ENCODE data around the gene GGCT. TPM values are rescaled to one million over a fixed set of nuclear protein-coding genes. Genes with fewer than 3 reads are reported as not detected.
A peak's percentile ranks its signal among the peaks of the same experiment; 100 is the strongest.

Gene GGCT, protein sequence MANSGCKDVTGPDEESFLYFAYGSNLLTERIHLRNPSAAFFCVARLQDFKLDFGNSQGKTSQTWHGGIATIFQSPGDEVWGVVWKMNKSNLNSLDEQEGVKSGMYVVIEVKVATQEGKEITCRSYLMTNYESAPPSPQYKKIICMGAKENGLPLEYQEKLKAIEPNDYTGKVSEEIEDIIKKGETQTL
- 127 TPM for polyA plus RNA-seq (2013, experiment 1 of 4)
- polyA plus RNA-seq (2013, experiment 2 of 4): 121 TPM
- polyA plus RNA-seq (2013, experiment 3 of 4): 85.4 TPM
- polyA plus RNA-seq (2013, experiment 4 of 4): 86.6 TPM

DNA sequence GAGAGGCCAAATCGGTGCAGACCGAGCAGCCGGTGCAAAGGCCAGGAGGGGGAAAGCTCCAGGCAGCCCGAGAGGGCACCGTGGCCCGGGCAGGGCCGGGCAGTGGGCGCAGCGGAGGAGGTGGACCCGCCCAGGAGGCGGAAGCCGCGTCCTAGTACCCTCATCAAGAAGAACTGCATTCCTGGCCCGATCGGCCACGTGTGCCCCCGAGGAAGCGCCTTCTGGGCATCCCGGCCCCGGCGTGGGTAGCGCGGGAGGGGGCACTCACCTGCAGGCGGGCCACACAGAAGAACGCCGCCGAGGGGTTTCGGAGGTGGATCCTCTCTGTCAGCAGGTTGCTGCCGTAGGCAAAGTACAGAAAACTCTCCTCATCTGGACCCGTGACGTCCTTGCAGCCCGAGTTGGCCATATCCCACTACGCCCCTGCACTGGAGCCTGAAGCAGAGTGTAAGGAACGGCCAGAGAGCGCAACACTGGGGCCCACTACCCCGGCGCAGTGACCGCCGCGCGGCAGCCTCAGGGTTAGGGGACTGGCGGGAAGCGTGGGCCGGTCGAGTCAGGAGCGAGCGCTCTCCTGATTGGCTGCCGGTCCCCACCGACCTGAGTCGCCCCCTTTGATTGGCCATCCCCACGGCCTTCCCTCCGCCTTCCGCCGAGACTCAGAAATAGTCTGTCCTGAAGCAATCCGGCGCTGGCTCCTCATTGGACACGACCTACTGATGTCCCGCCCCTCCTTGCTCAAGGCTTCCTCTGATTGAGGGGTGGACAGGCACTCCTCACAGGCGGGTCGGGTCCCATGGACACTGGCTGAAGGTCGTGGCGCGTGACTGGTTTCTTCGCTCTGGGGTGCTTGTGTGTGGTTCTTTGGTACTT, at the start of gene GGCT:
TSS of gene GGCT (minus strand) at position 529 of the 873 bp plus-strand sequence. CDS start at position 409, 120 bp downstream.
- H3K27ac ChIP-seq (ENCODE audit: insufficient read depth, low read depth, low read length, poor library complexity, severe bottlenecking): no peak within 1 kb of the TSS
- 6% methylated on average over 64 of the region's 64 CpGs for WGBS, 2 experiments
- no peaks in the 10 kb centered on the region for H3K9me3 ChIP-seq (ENCODE audit: control insufficient read depth, low read length)
- no peaks in the 10 kb centered on the region for H3K27me3 ChIP-seq (ENCODE audit: control insufficient read depth, insufficient read depth, low read length, poor library complexity, severe bottlenecking)
- no peaks in the 10 kb centered on the region for H3K36me3 ChIP-seq (ENCODE audit: control insufficient read depth, insufficient read depth, low read length)
- H3K4me3 ChIP-seq (ENCODE audit: insufficient read depth, low read depth, low read length): peak within 1 kb of the TSS; percentile 77
- no peaks in the 10 kb centered on the region for H3K4me1 ChIP-seq (ENCODE audit: control insufficient read depth, insufficient read depth, low read length)

DNA sequence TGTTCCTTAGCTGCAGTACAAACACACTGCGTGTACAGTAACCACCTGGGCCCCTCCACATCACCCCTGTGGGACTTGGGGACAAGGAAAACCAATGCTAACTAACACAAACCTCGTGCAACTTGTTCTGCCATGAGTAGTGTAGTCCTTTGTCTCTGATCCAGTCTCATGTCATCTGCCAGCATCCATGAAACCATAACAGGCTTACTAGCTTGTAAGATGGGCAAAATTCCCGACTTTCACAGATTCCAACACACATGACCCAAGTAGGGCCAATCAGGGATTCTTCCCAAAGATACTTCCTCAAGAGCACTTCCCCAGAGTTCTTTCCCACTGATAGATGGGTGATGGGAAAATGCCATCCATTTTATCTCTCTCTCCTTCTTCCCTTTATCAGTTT, 48.9 kb upstream of the GGCT start:
- Histone ChIP-seq H3K4me1 (ENCODE audit: control insufficient read depth, insufficient read depth, low read length) (peaks cover 39% of the 10 kb centered on the region), H3K27me3 (ENCODE audit: control insufficient read depth, insufficient read depth, low read length, poor library complexity, severe bottlenecking) (no peaks in the 10 kb centered on the region), H3K36me3 (ENCODE audit: control insufficient read depth, insufficient read depth, low read length) (no peaks in the 10 kb centered on the region), H3K4me3 (ENCODE audit: insufficient read depth, low read depth, low read length) (no peak overlapping the region), H3K9me3 (ENCODE audit: control insufficient read depth, low read length) (no peaks in the 10 kb centered on the region), H3K27ac (ENCODE audit: insufficient read depth, low read depth, low read length, poor library complexity, severe bottlenecking) (no peak overlapping the region)
- WGBS, 2 experiments: 91 to 95% methylated on average over 3 of the region's 3 CpGs

DNA sequence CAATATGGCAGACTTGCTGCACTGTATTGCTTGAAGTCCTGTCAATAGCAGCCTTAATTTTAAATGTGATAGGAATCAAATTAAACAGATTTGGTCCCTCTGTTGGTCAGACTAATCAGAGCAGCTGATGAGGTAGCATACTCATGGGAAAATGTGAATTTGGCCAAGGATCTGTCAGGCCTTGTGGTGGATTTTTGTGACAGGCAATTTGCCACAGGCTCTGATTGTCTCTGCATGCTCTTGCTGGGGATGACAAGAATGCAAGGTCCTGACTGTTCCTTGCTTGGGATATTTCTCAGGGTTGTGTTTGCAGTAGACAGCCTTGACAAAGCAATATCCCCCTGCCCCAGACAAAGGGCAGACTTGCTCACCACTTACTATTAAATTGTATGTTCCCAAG, 48.5 kb upstream of the GGCT start:
- Histone ChIP-seq H3K4me3 (ENCODE audit: insufficient read depth, low read depth, low read length) (no peak overlapping the region), H3K27ac (ENCODE audit: insufficient read depth, low read depth, low read length, poor library complexity, severe bottlenecking) (no peak overlapping the region), H3K36me3 (ENCODE audit: control insufficient read depth, insufficient read depth, low read length) (no peaks in the 10 kb centered on the region), H3K4me1 (ENCODE audit: control insufficient read depth, insufficient read depth, low read length) (peaks cover 39% of the 10 kb centered on the region), H3K9me3 (ENCODE audit: control insufficient read depth, low read length) (no peaks in the 10 kb centered on the region), H3K27me3 (ENCODE audit: control insufficient read depth, insufficient read depth, low read length, poor library complexity, severe bottlenecking) (no peaks in the 10 kb centered on the region)

DNA sequence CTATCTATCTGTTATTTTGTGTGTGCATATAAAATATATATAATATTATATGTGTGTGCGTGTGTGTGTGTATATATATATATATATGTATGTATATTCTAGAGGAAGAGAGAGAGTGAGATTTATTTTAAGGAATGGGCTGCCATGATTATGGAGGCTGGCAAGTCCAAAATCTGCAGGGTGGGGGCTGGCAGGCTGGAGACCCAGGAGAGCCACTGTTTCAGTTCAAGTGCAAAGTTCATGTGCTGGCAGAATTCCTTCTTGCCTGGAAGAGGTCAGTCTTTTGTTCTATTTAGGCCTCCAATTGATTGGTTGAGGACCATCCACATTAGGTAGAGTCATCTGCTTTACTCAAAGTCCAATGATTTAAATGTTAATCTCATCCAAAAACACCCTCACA, 47.7 kb upstream of the GGCT start:
- Histone ChIP-seq H3K4me3 (ENCODE audit: insufficient read depth, low read depth, low read length) (no peak overlapping the region), H3K4me1 (ENCODE audit: control insufficient read depth, insufficient read depth, low read length) (peaks cover 34% of the 10 kb centered on the region), H3K27me3 (ENCODE audit: control insufficient read depth, insufficient read depth, low read length, poor library complexity, severe bottlenecking) (no peaks in the 10 kb centered on the region), H3K36me3 (ENCODE audit: control insufficient read depth, insufficient read depth, low read length) (no peaks in the 10 kb centered on the region), H3K27ac (ENCODE audit: insufficient read depth, low read depth, low read length, poor library complexity, severe bottlenecking) (no peak overlapping the region), H3K9me3 (ENCODE audit: control insufficient read depth, low read length) (no peaks in the 10 kb centered on the region)
- WGBS, 2 experiments: 29% methylated on average over 1 of the region's 1 CpG; no CpG with 5 or more reads in 1 of the 2 experiments

DNA sequence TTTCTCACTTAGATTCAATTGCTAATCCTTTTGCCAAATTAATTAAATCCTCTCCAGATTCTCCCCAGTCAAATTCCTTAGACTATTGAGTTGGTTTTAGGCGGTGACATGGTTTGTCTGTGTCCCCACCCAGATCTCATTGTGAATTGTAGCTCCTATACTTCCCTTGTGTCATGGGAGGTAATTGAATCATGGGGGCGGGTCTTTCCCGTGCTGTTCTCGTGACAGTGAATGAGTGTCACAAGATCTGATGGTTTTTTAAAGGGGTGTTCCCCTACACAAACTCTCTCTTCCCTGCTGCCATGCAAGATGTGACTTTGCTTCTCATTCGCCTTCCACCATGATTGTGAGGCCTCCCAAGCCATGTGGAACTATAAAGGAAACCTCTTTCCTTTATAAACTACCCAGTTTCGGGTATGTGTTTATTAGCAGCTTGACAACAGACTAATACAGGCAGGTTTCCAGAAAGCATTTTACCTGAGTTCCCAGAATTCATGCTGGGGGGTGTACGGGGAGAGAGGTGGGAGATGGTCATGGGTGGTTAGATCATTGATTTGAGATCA, 45.4 kb upstream of the GGCT start:
- Histone ChIP-seq H3K27me3 (ENCODE audit: control insufficient read depth, insufficient read depth, low read length, poor library complexity, severe bottlenecking) (no peaks in the 10 kb centered on the region), H3K27ac (ENCODE audit: insufficient read depth, low read depth, low read length, poor library complexity, severe bottlenecking) (peak overlapping the region; percentile 95), H3K4me3 (ENCODE audit: insufficient read depth, low read depth, low read length) (no peak overlapping the region), H3K36me3 (ENCODE audit: control insufficient read depth, insufficient read depth, low read length) (no peaks in the 10 kb centered on the region), H3K4me1 (ENCODE audit: control insufficient read depth, insufficient read depth, low read length) (peaks cover 22% of the 10 kb centered on the region), H3K9me3 (ENCODE audit: control insufficient read depth, low read length) (no peaks in the 10 kb centered on the region)
- 50 to 54% methylated on average over 6 to 7 of the region's 7 CpGs for WGBS, 2 experiments

DNA sequence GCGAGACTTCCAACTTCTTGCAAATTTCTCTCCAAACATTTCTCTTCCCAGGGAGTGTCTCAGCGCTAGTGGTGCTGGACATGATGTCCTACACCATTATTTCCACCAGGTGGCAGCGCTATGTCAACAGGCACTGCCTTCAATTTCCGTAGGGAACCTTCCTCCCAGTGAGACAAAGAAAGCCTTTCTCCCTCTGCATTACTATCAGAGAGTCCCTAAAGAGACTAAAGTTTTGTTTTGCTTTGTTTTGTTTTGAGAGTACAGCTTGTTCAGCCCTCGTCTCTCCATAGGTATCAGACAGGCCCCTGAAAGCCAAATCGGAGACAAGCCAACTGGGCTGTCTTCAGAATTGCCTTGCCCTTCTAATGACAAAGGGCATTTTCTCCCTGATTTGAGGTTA, 44.2 kb upstream of the GGCT start:
- no peaks in the 10 kb centered on the region for H3K9me3 ChIP-seq (ENCODE audit: control insufficient read depth, low read length)
- H3K4me3 ChIP-seq (ENCODE audit: insufficient read depth, low read depth, low read length): no peak overlapping the region
- WGBS, 2 experiments: 5 to 6% methylated on average over 6 of the region's 6 CpGs
- peak overlapping the region; percentile 95 for H3K27ac ChIP-seq (ENCODE audit: insufficient read depth, low read depth, low read length, poor library complexity, severe bottlenecking)
- no peaks in the 10 kb centered on the region for H3K36me3 ChIP-seq (ENCODE audit: control insufficient read depth, insufficient read depth, low read length)
- H3K4me1 ChIP-seq (ENCODE audit: control insufficient read depth, insufficient read depth, low read length): peaks cover 22% of the 10 kb centered on the region
- H3K27me3 ChIP-seq (ENCODE audit: control insufficient read depth, insufficient read depth, low read length, poor library complexity, severe bottlenecking): no peaks in the 10 kb centered on the region

DNA sequence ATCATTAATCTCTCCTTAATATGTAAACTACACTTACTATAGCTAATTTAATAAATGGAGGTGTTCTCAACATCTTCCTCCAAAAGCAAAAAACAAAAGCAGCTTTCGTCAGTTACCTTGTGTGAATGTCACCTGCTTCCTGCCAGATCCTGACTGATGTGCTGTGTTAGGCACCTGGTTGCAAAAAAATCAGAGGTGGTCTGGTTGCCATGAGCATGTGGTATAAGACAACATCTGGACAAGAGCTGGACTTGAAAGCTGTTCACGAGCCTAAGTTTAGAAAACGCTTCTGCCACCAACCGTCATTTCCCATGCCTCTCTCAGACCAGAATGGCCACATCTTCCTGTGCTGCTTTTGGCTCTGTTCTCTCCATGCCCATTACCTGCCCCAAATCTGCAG, 42.0 kb upstream of the GGCT start:
- H3K36me3 ChIP-seq (ENCODE audit: control insufficient read depth, insufficient read depth, low read length): no peaks in the 10 kb centered on the region

DNA sequence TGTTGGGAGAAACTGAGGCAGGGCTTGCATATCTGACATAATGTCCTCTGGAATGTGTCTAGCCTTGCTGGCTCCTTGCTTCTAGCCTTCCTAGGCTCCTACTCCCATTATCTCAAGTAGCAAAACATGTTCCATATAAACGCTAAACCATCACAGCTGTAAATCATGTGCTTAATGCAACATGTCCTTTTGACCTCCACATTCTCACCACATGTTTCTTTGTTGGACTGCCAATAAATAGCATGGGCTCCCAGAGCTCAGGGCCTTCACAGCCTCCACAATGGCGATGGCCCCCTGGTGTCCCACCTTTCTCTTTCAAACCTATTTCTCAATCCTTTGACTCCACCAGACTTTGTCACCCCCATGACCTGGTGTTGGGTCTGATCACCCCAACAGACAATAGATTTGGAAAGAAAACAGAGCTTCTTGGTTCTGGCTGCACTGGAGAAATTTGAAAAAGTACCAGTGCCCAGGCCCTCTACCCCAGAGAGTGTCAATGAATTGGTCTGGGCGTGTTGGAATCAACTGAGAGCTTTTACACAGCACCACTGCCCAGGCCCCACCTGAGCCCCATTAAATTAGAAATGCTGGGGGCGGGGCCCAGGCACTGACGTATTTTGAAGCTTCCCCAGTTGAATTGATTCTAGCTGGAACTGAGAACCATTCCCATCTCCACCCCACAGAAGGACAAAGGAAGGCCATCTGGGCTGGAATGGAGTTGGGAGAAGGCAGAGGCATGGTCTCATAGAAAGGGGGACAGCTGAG, 41.3 kb upstream of the GGCT start:
- peaks cover 19% of the 10 kb centered on the region for H3K4me1 ChIP-seq (ENCODE audit: control insufficient read depth, insufficient read depth, low read length)
- no peaks in the 10 kb centered on the region for H3K9me3 ChIP-seq (ENCODE audit: control insufficient read depth, low read length)
- H3K4me3 ChIP-seq (ENCODE audit: insufficient read depth, low read depth, low read length): no peak overlapping the region
- H3K27me3 ChIP-seq (ENCODE audit: control insufficient read depth, insufficient read depth, low read length, poor library complexity, severe bottlenecking): no peaks in the 10 kb centered on the region
- no peaks in the 10 kb centered on the region for H3K36me3 ChIP-seq (ENCODE audit: control insufficient read depth, insufficient read depth, low read length)
- WGBS, 2 experiments: 74 to 78% methylated on average over 5 of the region's 5 CpGs
- H3K27ac ChIP-seq (ENCODE audit: insufficient read depth, low read depth, low read length, poor library complexity, severe bottlenecking): no peak overlapping the region

More for the DNA sequence above, 42.0 kb upstream of the GGCT start:
- H3K9me3 ChIP-seq (ENCODE audit: control insufficient read depth, low read length): no peaks in the 10 kb centered on the region
- peaks cover 22% of the 10 kb centered on the region for H3K4me1 ChIP-seq (ENCODE audit: control insufficient read depth, insufficient read depth, low read length)
- H3K4me3 ChIP-seq (ENCODE audit: insufficient read depth, low read depth, low read length): no peak overlapping the region
- 95 to 97% methylated on average over 4 of the region's 4 CpGs for WGBS, 2 experiments
- H3K27ac ChIP-seq (ENCODE audit: insufficient read depth, low read depth, low read length, poor library complexity, severe bottlenecking): no peak overlapping the region
- no peaks in the 10 kb centered on the region for H3K27me3 ChIP-seq (ENCODE audit: control insufficient read depth, insufficient read depth, low read length, poor library complexity, severe bottlenecking)

DNA sequence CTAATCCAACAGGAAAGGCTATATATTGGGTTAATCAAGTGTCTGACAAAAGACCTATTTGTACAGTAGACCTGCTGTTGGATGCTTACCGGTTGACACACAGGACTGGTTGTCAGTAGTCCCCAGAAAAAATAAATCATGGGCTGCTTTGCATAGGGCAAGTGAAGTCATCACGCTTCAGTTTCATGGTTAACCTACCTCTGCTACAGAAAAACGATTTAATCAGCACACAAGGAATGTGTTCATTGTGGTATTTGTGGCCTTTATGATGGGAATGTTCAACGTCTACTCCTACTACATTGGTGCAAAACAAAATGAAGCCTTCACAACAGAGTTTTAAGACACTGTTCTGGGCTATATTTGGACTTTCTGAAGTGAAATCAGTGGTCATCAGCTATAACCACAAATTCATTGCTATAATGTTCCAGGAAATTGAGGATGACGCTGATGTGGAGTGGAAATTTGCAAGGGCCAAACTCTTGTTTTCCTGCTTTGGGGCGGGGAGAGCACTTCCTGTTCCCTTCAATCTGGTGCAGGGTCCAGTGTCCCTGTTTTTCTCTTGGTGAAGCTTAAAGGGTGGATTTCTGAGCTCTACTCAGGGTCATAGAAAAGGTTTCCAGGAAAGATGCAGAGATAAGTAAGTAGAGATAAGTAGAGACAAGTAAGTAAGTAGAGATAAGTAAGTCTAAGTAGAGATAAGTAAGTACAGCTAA, 39.3 kb upstream of the GGCT start:
- Histone ChIP-seq H3K27me3 (ENCODE audit: control insufficient read depth, insufficient read depth, low read length, poor library complexity, severe bottlenecking) (no peaks in the 10 kb centered on the region), H3K36me3 (ENCODE audit: control insufficient read depth, insufficient read depth, low read length) (no peaks in the 10 kb centered on the region)
- 90 to 93% methylated on average over 5 to 6 of the region's 6 CpGs for WGBS, 2 experiments

More for the DNA sequence above, 39.3 kb upstream of the GGCT start:
- Histone ChIP-seq H3K27ac (ENCODE audit: insufficient read depth, low read depth, low read length, poor library complexity, severe bottlenecking) (no peak overlapping the region), H3K4me1 (ENCODE audit: control insufficient read depth, insufficient read depth, low read length) (peaks cover 2% of the 10 kb centered on the region), H3K9me3 (ENCODE audit: control insufficient read depth, low read length) (no peaks in the 10 kb centered on the region), H3K4me3 (ENCODE audit: insufficient read depth, low read depth, low read length) (no peak overlapping the region)

Measured in ectodermal cell (in vitro differentiated cells).